Omental fat pad (tissue), 4 donors: ENCODE results near the gene ILK. TPM values are rescaled to one million over a fixed set of nuclear protein-coding genes. Genes with fewer than 3 reads are reported as not detected.

ENCODE experiments used
- ATAC-seq: fragments of 150-250 bp; one replicate; pipeline ENCODE4 v1.9.1; 2016; ENCODE audit warnings: mild to moderate bottlenecking, moderate library complexity; ENCODE audit not compliant: low FRiP score
- DNase-seq: peaks from one replicate; pipeline ENCODE4 v3.0.0-alpha.2; 2019; ENCODE audit warnings: low spot score
- CTCF ChIP-seq, 3 donors: fragments of 450-650 bp; IDR thresholded peaks; one replicate each; pipeline ENCODE4 v1.5.1; 2016 to 2017; ENCODE audit warnings: antibody characterized with exemption in 3 of 3, mild to moderate bottlenecking in 3 of 3, moderate library complexity in 2 of 3
- total RNA-seq, 4 donors: library from RNA; depleted of rRNA; stranded (reverse); fragments of >200 nt; gene quantifications; one replicate each; pipeline ENCODE4 v1.1.0, GENCODE V29; 2016

ILK gene
- total RNA-seq, 4 donors from 2014 or later: 92.1 to 189 (median 118) TPM

GRCh38 chr11:6611092-6611962 is 7.8 kb downstream of the ILK start:
- no peak for TF ChIP-seq CTCF (IDR thresholded peaks at IDR 0.05)
- DNase-seq (peak; percentile 22), ATAC-seq (peak; percentile 16)

DNA sequence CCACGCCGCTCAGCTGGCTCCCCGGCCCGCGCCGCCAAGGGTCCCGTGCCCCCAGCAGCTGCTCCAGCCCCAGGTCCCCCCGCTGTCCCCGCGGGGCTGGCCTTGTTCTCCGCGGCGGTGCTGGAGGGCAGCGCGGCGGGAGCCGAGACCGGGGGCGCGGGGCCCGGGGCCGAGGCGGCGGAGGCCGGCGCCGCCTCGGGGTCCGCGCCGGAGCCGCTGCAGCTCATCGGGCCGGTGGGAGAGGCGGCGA is 8.3 kb downstream of the ILK start:
- TF ChIP-seq CTCF (IDR thresholded peaks at IDR 0.05): no peak
- ATAC-seq (no peak), DNase-seq (no peak)

- ATAC-seq (peak; percentile 95), DNase-seq (peak; percentile 91)
- TF ChIP-seq CTCF (IDR thresholded peaks at IDR 0.05): no peak
Observed at GRCh38 chr11:6612213-6613041, 8.9 kb downstream of the ILK start, which contains the start of gene TAF10. Gene TAF10 (minus strand): TSS chr11:6612216. CDS start chr11:6612189, 27 bp downstream.

DNA sequence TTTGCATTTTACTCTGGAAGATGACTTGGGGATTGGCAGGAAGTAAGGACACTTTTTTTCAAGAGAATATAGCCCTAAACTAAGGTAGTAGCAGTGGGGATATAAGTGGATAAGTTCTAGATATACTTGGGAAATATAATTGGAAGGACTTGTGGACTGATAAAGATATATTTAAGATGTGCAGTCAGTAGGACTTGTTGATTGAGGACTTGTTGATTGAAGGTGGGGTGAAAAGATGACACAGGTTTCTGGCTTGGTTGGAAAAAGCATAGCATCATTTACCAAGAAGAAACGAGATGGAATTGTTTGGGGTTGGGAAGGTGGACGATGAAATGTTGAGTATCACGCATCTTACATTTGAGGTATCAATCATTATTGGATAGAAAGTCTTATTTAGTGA is 9.9 kb downstream of the ILK start:
- ATAC-seq (no peak), DNase-seq (no peak)
- TF ChIP-seq CTCF (IDR thresholded peaks at IDR 0.05): no peak

GRCh38 chr11:6614446-6614845 is 10.9 kb downstream of the ILK start:
- DNase-seq (no peak), ATAC-seq (no peak)
- TF ChIP-seq CTCF (IDR thresholded peaks at IDR 0.05): no peak

DNA sequence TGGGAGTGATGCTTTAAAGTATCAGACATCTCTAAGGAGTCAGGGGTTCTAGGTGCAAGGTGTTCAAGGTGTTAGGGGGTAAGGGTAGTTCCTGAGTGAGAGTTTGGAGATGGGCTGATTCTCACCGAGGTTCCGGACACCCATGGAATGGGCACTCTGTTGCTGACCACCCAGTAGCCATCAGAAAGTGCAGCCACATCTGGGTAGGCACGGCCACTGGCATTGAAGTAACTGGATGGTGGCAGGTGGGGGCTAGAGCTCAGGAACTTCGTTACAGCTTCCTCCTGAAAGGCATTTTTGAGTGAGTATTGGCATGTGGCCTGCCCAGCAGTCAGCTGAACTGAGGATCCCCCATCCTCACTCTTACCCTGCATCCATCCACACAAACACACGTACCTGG is 11.5 kb downstream of the ILK start:
- ATAC-seq (no peak), DNase-seq (no peak)
- no peak for TF ChIP-seq CTCF (IDR thresholded peaks at IDR 0.05)
